GM23338 (cell line): ENCODE data around the gene SPTBN4. TPM values are rescaled to one million over a fixed set of nuclear protein-coding genes. Genes with fewer than 3 reads are reported as not detected.

Source experiments
- ATAC-seq: fragments of 200-7000 bp; cut with Tn5 transposase; 3 replicates; pipeline ENCODE4 v1.9.1; 2020
- DNase-seq: peaks from one replicate; pipeline ENCODE4 v3.0.0-alpha.2; 2015; ENCODE audit warnings: low spot score
- H2AFZ ChIP-seq: fragments of 200-600 bp; sonication (generic); 2 replicates; pipeline ENCODE4 v1.8.0; 2016; ENCODE audit warnings: antibody characterized with exemption, mild to moderate bottlenecking, moderate library complexity
- H3F3A ChIP-seq: fragments of 200-600 bp; sonication (generic); replicated peaks from 2 replicates; pipeline ENCODE4 v1.8.0; 2017; ENCODE audit warnings: antibody characterized with exemption, mixed run types, low read depth
- H3K27ac ChIP-seq: fragments of 200-600 bp; sonication (generic); 2 replicates; pipeline ENCODE4 v1.6.1; 2016; ENCODE audit warnings: low read depth
- H3K27me3 ChIP-seq: fragments of 200-600 bp; sonication (generic); 2 replicates; pipeline ENCODE4 v1.8.0; 2016; ENCODE audit warnings: mild to moderate bottlenecking, mixed run types, moderate library complexity; ENCODE audit not compliant: insufficient read depth
- H3K36me3 ChIP-seq: fragments of 200-600 bp; sonication (generic); 2 replicates; pipeline ENCODE4 v1.8.0; 2016; ENCODE audit warnings: mild to moderate bottlenecking; ENCODE audit not compliant: insufficient read depth
- H3K4me1 ChIP-seq: fragments of 200-600 bp; sonication (generic); 2 replicates; pipeline ENCODE4 v1.8.0; 2016; ENCODE audit warnings: mild to moderate bottlenecking, moderate library complexity; ENCODE audit not compliant: insufficient read depth
- H3K4me2 ChIP-seq: fragments of 200-600 bp; sonication (generic); 2 replicates; pipeline ENCODE4 v1.7.1; 2017; ENCODE audit warnings: mixed run types
- H3K4me3 ChIP-seq: fragments of 200-600 bp; sonication (generic); 2 replicates; pipeline ENCODE4 v1.6.1; 2016; ENCODE audit warnings: mixed run types
- H3K79me2 ChIP-seq: fragments of 200-600 bp; sonication (generic); replicated peaks from 2 replicates; pipeline ENCODE4 v1.8.0; 2017; ENCODE audit warnings: mild to moderate bottlenecking; ENCODE audit not compliant: insufficient read depth
- H3K9me2 ChIP-seq: fragments of 200-600 bp; sonication (generic); 2 replicates; pipeline ENCODE4 v1.8.0; 2017; ENCODE audit not compliant: insufficient read depth
- H4K20me1 ChIP-seq: fragments of 200-600 bp; sonication (generic); replicated peaks from 2 replicates; pipeline ENCODE4 v1.8.0; 2017; ENCODE audit warnings: mild to moderate bottlenecking; ENCODE audit not compliant: insufficient read depth
- H3K27ac Mint-ChIP-seq: 2 replicates; pipeline ENCODE4 v1.8.0; 2020; ENCODE audit warnings: inconsistent platforms, mild to moderate bottlenecking, moderate library complexity, mixed read lengths
- H3K27me3 Mint-ChIP-seq: 3 replicates; pipeline ENCODE4 v1.8.0; 2022; ENCODE audit warnings: low read depth, mild to moderate bottlenecking, moderate library complexity, mixed read lengths, inconsistent platforms; ENCODE audit not compliant: insufficient read depth, poor library complexity
- H3K36me3 Mint-ChIP-seq: 3 replicates; pipeline ENCODE4 v1.8.0; 2021; ENCODE audit warnings: low read depth, mild to moderate bottlenecking, inconsistent platforms, moderate library complexity, mixed read lengths
- H3K4me1 Mint-ChIP-seq: 3 replicates; pipeline ENCODE4 v1.8.0; 2020; ENCODE audit warnings: mild to moderate bottlenecking, inconsistent platforms, mixed read lengths
- H3K4me3 Mint-ChIP-seq: 3 replicates; pipeline ENCODE4 v1.8.0; 2021; ENCODE audit warnings: moderate library complexity, mild to moderate bottlenecking, inconsistent platforms, mixed read lengths
- H3K9me3 Mint-ChIP-seq: 3 replicates; pipeline ENCODE4 v1.8.0; 2020; ENCODE audit warnings: moderate library complexity, mild to moderate bottlenecking, inconsistent platforms, mixed read lengths
- CREB1 ChIP-seq: fragments of 250-450 bp; sonication (Bioruptor Pico); IDR thresholded peaks from 2 replicates; pipeline ENCODE4 v1.5.0; 2020; ENCODE audit warnings: low read depth, mild to moderate bottlenecking, moderate library complexity
- EZH2 ChIP-seq: fragments of 200-600 bp; sonication (generic); IDR thresholded peaks from one replicate; pipeline ENCODE4 v1.8.0; 2017; ENCODE audit warnings: antibody characterized with exemption, mild to moderate bottlenecking, low read depth; ENCODE audit not compliant: unreplicated experiment
- EZH2phosphoT487 ChIP-seq: fragments of 200-600 bp; sonication (generic); IDR thresholded peaks from one replicate; pipeline ENCODE4 v1.8.1; 2018; ENCODE audit warnings: antibody characterized with exemption; ENCODE audit not compliant: unreplicated experiment
- POLR2AphosphoS5 ChIP-seq: IDR thresholded peaks from 2 replicates; pipeline ENCODE4 v1.6.1; 2016; ENCODE audit warnings: antibody characterized with exemption, low read depth
- STAT1 ChIP-seq: IDR thresholded peaks from one replicate; pipeline ENCODE4 v1.6.1; 2016; ENCODE audit warnings: antibody characterized with exemption; ENCODE audit not compliant: unreplicated experiment
- ZNF331 ChIP-seq: fragments of 250-450 bp; sonication (Bioruptor Pico); IDR thresholded peaks from 2 replicates; pipeline ENCODE4 v1.5.0; 2020; ENCODE audit warnings: low read depth, mild to moderate bottlenecking, moderate library complexity
- polyA plus RNA-seq: library from polyadenylated mRNA; unstranded; fragments of >200 nt; fragmentation: Nextera tagmentation; extraction: Ambion mirVana; gene quantifications from 2 replicates; pipeline ENCODE4 v1.2.1, GENCODE V29; 2016
- total RNA-seq: library from RNA; depleted of rRNA; stranded (reverse); fragments of >200 nt; shearing (Covaris generic); gene quantifications from 2 replicates; pipeline ENCODE4 v1.2.3, GENCODE V29; 2014
- TF ChIP-seq, protein P1 (sequence below): IDR thresholded peaks from one replicate; pipeline ENCODE4 v1.6.1; 2018; ENCODE audit warnings: antibody characterized with exemption; ENCODE audit not compliant: unreplicated experiment

Gene SPTBN4
- total and polyA plus RNA-seq, 2 experiments from 2014 or later, result 1.6 to 2.3 TPM

- no peaks in the 10 kb centered on the region for H3K79me2 ChIP-seq
- H2AFZ ChIP-seq, result no peak overlapping the region
- H3K36me3 ChIP-seq, result no peaks in the 10 kb centered on the region
- ATAC-seq (no peak), DNase-seq (no peak)
- H3K9me2 ChIP-seq, result no peaks in the 10 kb centered on the region
- H4K20me1 ChIP-seq, result no peaks in the 10 kb centered on the region; the same call in 1 of the 2 replicates
- Mint-ChIP-seq H3K4me3 (peak overlapping the region; percentile 87), H3K36me3 (no peaks in the 10 kb centered on the region), H3K4me1 (peaks cover 49% of the 10 kb centered on the region), H3K27me3 (peaks cover 69% of the 10 kb centered on the region), H3K9me3 (peaks cover under 1% of the 10 kb centered on the region; the same call in 1 of the 3 replicates), H3K27ac (no peak overlapping the region)
- peak overlapping the region; percentile 81 for H3K4me2 ChIP-seq
- H3F3A ChIP-seq, result peaks cover 24% of the 10 kb centered on the region
- peaks cover 50% of the 10 kb centered on the region for H3K4me1 ChIP-seq
- H3K27ac ChIP-seq, result no peak overlapping the region
- H3K4me3 ChIP-seq, result peak overlapping the region; percentile 53; the same call in 1 of the 2 replicates
- H3K27me3 ChIP-seq, result peaks cover 76% of the 10 kb centered on the region
- TF ChIP-seq POLR2AphosphoS5, result no peak
- TF ChIP-seq, protein P1, sequence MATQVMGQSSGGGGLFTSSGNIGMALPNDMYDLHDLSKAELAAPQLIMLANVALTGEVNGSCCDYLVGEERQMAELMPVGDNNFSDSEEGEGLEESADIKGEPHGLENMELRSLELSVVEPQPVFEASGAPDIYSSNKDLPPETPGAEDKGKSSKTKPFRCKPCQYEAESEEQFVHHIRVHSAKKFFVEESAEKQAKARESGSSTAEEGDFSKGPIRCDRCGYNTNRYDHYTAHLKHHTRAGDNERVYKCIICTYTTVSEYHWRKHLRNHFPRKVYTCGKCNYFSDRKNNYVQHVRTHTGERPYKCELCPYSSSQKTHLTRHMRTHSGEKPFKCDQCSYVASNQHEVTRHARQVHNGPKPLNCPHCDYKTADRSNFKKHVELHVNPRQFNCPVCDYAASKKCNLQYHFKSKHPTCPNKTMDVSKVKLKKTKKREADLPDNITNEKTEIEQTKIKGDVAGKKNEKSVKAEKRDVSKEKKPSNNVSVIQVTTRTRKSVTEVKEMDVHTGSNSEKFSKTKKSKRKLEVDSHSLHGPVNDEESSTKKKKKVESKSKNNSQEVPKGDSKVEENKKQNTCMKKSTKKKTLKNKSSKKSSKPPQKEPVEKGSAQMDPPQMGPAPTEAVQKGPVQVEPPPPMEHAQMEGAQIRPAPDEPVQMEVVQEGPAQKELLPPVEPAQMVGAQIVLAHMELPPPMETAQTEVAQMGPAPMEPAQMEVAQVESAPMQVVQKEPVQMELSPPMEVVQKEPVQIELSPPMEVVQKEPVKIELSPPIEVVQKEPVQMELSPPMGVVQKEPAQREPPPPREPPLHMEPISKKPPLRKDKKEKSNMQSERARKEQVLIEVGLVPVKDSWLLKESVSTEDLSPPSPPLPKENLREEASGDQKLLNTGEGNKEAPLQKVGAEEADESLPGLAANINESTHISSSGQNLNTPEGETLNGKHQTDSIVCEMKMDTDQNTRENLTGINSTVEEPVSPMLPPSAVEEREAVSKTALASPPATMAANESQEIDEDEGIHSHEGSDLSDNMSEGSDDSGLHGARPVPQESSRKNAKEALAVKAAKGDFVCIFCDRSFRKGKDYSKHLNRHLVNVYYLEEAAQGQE, result no peak
- TF ChIP-seq EZH2, result peak; percentile 52
- TF ChIP-seq EZH2phosphoT487, result no peak
- no peak for TF ChIP-seq ZNF331 (CRISPR knock-in tag)
- TF ChIP-seq CREB1 (CRISPR knock-in tag), result no peak
These were observed 132.1 kb downstream of the SPTBN4 start for GRCh38 chr19:40598918-40599307.

GRCh38 chr19:40599331-40599901, 132.6 kb downstream of the SPTBN4 start:
- ATAC-seq (no peak), DNase-seq (peak; percentile 51)
- Histone ChIP-seq H4K20me1 (no peaks in the 10 kb centered on the region; the same call in 1 of the 2 replicates), H3F3A (peaks cover 24% of the 10 kb centered on the region), H3K9me2 (0 out of 2 replicates have a peak, but pooled peaks cover under 1% of the 10 kb centered on the region), H3K79me2 (no peaks in the 10 kb centered on the region), H3K27ac (no peak overlapping the region), H3K27me3 (peaks cover 78% of the 10 kb centered on the region), H3K4me1 (peaks cover 45% of the 10 kb centered on the region), H2AFZ (no peak overlapping the region), H3K4me2 (peak overlapping the region; percentile 81), H3K36me3 (no peaks in the 10 kb centered on the region), H3K4me3 (peak overlapping the region; percentile 53)
- H3K27ac Mint-ChIP-seq, result no peak overlapping the region
- peaks cover 48% of the 10 kb centered on the region for H3K4me1 Mint-ChIP-seq
- peaks cover 72% of the 10 kb centered on the region for H3K27me3 Mint-ChIP-seq
- TF ChIP-seq EZH2 (peak; percentile 56), STAT1 (no peak), CREB1 (CRISPR knock-in tag) (no peak)
- H3K9me3 Mint-ChIP-seq, result peaks cover 5% of the 10 kb centered on the region; the same call in 2 of the 3 replicates
- H3K4me3 Mint-ChIP-seq, result peak overlapping the region; percentile 87
- H3K36me3 Mint-ChIP-seq, result no peaks in the 10 kb centered on the region
